Upper lobe of left lung (tissue), 6 donors: ENCODE data around the gene ZNF615. TPM values are rescaled to one million over a fixed set of nuclear protein-coding genes. Genes with fewer than 3 reads are reported as not detected.
A peak's percentile ranks its signal among the peaks of the same experiment; 100 is the strongest.
"Not testable (repeated sequence)": the region's sequence is repeated elsewhere in the genome, so short reads cannot be mapped to it uniquely, and the experiment has no call there.

Experiments
- ATAC-seq, 2 donors: fragments of 200-7000 bp; cut with Tn5 transposase; one replicate each; pipeline ENCODE4 v1.9.1; 2022; ENCODE audit warnings: mild to moderate bottlenecking in 2 of 2, moderate library complexity in 2 of 2; ENCODE audit not compliant: low FRiP score in 2 of 2
- DNase-seq, 2 donors: peaks; one replicate each; pipeline ENCODE4 v3.0.0-alpha.2; 2019 to 2020
- H3K27ac ChIP-seq, 4 donors: fragments of 200-600 bp; sonication (generic); one replicate each; pipeline ENCODE4 v1.5.1; 2016 to 2019
- H3K27me3 ChIP-seq, 4 donors: fragments of 200-600 bp; sonication (generic); one replicate each; pipeline ENCODE4 v1.5.1; 2017 to 2019
- H3K36me3 ChIP-seq, 4 donors: fragments of 200-600 bp; sonication (generic); one replicate each; pipeline ENCODE4 v1.5.1; 2016 to 2019
- H3K4me1 ChIP-seq, 4 donors: fragments of 200-600 bp; sonication (generic); one replicate each; pipeline ENCODE4 v1.5.1; 2018 to 2019
- H3K4me3 ChIP-seq, 4 donors: fragments of 200-600 bp; sonication (generic); one replicate each; pipeline ENCODE4 v1.5.1; 2017 to 2019; ENCODE audit warnings: mild to moderate bottlenecking in 2 of 4, moderate library complexity in 1 of 4
- H3K9me3 ChIP-seq, 4 donors: fragments of 200-600 bp; sonication (generic); one replicate each; pipeline ENCODE4 v1.5.1; 2018 to 2019
- EP300 ChIP-seq, 4 donors: sonication (generic); formaldehyde crosslinking; IDR thresholded peaks; one replicate each; pipeline ENCODE4 v1.5.1; 2017; ENCODE audit warnings: antibody characterized with exemption in 4 of 4, control low read depth in 2 of 4
- POLR2A ChIP-seq, 4 donors: fragments of 450-650 bp; IDR thresholded peaks; one replicate each; pipeline ENCODE4 v1.5.1; 2016 to 2017; ENCODE audit warnings: antibody characterized with exemption in 4 of 4, mild to moderate bottlenecking in 2 of 4
- POLR2AphosphoS5 ChIP-seq, 2 donors: sonication (generic); formaldehyde crosslinking; IDR thresholded peaks; one replicate each; pipeline ENCODE4 v1.5.1; 2017; ENCODE audit warnings: antibody characterized with exemption in 2 of 2
- WGBS, 2 donors: methylation state at CpG; one replicate each; pipeline ENCODE4 v1.1.5; 2017 to 2018; 5-methylcytosine and 5-hydroxymethylcytosine counted together
- total RNA-seq, 6 donors: library from RNA; depleted of rRNA in 4 of 6; stranded (reverse); fragments of >200 nt in 4 of 6; gene quantifications; one replicate each; pipeline versions ENCODE4 v1.1.0 to v1.2.1, GENCODE V29; 2016 to 2021
- TF ChIP-seq, protein P1 (sequence below), 6 experiments: fragments of 450-650 bp in 4 of 6; fragments of 200-600 bp in 2 of 6; sonication (generic) in 2 of 6; IDR thresholded peaks; one replicate each; pipeline ENCODE4 v1.5.1; 2016 to 2019; ENCODE audit warnings: antibody characterized with exemption in 6 of 6
- donor health status: DM: no; HTN: no; CAD: no; lungs with moderate emphysema.
- donor health status: DM: no; HTN: yes; CAD: no; lungs with severe emphysema.

ZNF615 gene
- total RNA-seq, 6 donors from 2014 or later, result 5.8 to 14.3 (median 8.6) TPM

DNA sequence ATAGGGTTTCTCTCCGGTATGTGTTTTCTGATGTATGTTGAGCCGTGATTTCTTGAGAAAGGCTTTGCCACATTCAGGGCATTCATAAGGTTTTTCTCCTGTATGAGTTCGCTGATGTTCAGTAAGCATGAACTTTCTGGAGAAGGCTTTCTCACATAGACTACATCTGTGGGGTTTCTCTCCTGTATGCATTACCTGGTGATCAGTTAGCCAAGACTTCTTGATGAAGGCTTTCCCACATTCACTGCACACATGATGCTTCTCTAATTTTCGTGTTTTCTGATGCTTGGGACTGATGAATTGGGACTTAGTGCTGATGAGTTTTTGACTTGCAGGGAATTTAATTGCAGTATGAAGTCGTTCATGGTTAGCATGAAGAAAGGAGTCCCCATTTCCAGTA, 42.4 kb downstream of the ZNF615 start:
- TF ChIP-seq POLR2A (IDR thresholded peaks at IDR 0.05) (no peak), POLR2AphosphoS5 (IDR thresholded peaks at IDR 0.05) (no peak), EP300 (IDR thresholded peaks at IDR 0.05) (no peak)
- TF ChIP-seq, protein P1, sequence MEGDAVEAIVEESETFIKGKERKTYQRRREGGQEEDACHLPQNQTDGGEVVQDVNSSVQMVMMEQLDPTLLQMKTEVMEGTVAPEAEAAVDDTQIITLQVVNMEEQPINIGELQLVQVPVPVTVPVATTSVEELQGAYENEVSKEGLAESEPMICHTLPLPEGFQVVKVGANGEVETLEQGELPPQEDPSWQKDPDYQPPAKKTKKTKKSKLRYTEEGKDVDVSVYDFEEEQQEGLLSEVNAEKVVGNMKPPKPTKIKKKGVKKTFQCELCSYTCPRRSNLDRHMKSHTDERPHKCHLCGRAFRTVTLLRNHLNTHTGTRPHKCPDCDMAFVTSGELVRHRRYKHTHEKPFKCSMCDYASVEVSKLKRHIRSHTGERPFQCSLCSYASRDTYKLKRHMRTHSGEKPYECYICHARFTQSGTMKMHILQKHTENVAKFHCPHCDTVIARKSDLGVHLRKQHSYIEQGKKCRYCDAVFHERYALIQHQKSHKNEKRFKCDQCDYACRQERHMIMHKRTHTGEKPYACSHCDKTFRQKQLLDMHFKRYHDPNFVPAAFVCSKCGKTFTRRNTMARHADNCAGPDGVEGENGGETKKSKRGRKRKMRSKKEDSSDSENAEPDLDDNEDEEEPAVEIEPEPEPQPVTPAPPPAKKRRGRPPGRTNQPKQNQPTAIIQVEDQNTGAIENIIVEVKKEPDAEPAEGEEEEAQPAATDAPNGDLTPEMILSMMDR (IDR thresholded peaks at IDR 0.05), result no peak
- peaks cover 44 to 70% (median 60%) of the 10 kb centered on the region in 4 donors for H3K36me3 ChIP-seq
- H3K9me3 ChIP-seq, result peaks cover 85 to 100% (median 98%) of the 10 kb centered on the region in 4 donors
- H3K4me3 ChIP-seq, result no peak overlapping the region
- WGBS, 2 donors, result 97 to 100% methylated on average over 5 of the region's 5 CpGs
- ATAC-seq (no peak), DNase-seq (no peak)
- H3K27ac ChIP-seq, result no peak overlapping the region
- no peaks in the 10 kb centered on the region for H3K4me1 ChIP-seq
- H3K27me3 ChIP-seq, result no peaks in the 10 kb centered on the region

DNA sequence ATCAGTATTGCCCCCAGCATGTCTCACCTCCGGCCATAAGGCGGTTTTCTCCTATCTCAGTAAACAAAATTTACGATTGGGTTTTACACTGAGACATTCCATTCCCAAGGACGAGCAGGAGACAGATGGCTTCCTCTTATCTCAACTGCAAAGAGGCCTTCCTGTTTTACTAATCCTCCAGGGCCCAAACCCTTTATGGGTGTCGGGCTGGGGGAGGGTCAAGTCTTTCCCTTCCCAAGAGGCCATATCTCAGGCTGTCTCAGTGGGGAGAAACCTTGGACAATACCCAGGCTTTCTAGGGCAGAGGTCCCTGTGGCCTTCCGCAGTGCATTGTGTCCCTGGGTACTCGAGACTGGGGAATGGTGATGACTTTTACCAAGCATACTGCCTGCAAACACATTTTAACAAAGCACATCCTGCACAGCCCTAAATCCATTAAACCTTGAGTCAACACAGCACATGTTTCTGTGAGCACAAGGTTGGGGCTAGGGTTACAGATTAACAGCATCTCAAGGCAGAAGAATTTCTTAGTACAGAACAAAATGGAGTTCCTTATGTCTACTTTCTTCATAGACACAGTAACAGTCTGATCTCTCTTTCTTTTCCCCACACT, 47.3 kb downstream of the ZNF615 start:
- H3K4me1 ChIP-seq, H3K4me3 ChIP-seq, ATAC-seq, DNase-seq, H3K27ac ChIP-seq, H3K27me3 ChIP-seq: not testable (repeated sequence)
- 37 to 42% methylated on average over 5 to 7 of the region's 7 CpGs for WGBS, 2 donors
- Histone ChIP-seq H3K36me3 (peaks cover 7 to 22% (median 16%) of the 10 kb centered on the region in 4 donors), H3K9me3 (peaks cover 39 to 99% (median 78%) of the 10 kb centered on the region in 4 donors)

DNA sequence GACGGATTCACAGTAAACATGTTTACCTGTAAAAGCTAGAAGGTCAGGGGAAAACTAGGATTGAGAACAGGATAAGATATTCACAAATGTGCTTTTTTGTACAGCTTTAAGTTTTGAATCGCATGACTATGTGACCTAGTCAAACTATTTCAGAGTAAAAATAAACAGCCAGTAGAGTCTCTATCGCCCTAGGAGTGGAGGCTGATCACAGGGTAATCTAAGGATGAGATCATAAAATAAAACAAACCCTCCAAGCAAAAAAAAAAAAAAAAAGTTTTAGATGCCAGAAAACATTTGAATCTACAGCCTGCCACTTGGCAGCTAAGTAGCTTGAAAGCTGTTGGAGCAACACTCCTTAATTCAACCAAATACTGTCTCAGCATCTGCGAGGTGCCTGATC, 48.2 kb downstream of the ZNF615 start:
- Histone ChIP-seq H3K9me3 (peaks cover 29 to 99% (median 71%) of the 10 kb centered on the region in 4 donors), H3K4me3 (no peak overlapping the region), H3K27me3 (no peaks in the 10 kb centered on the region), H3K4me1 (no peaks in the 10 kb centered on the region), H3K27ac (no peak overlapping the region), H3K36me3 (peaks cover 0 to 13% (median 7%) of the 10 kb centered on the region in 4 donors)
- no peak for TF ChIP-seq EP300 (IDR thresholded peaks at IDR 0.05)
- TF ChIP-seq POLR2AphosphoS5 (IDR thresholded peaks at IDR 0.05), result no peak
- no peak for TF ChIP-seq POLR2A (IDR thresholded peaks at IDR 0.05)
- TF ChIP-seq, protein P1 (IDR thresholded peaks at IDR 0.05), result no peak
- no peak for ATAC-seq
- no peak for DNase-seq
- 69 to 77% methylated on average over 4 of the region's 4 CpGs for WGBS, 2 donors

DNA sequence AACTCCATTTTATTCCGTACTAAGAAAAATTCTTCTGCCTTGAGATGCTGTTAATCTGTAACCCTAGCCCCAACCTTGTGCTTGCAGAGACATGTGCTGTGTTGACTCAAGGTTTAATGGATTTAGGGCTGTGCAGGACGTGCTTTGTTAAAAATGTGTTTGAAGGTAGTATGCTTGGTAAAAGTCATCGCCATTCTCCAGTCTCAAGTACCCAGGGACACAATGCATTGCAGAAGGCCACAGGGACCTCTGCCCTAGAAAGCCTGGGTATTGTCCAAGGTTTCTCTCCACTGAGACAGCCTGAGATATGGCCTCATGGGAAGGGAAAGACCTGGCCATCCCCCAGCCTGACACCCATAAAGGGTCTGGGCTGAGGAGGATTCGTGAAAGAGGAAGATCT, 50.2 kb downstream of the ZNF615 start:
- H3K27me3 ChIP-seq, H3K36me3 ChIP-seq, ATAC-seq, H3K4me1 ChIP-seq, H3K4me3 ChIP-seq, DNase-seq, H3K27ac ChIP-seq: not testable (repeated sequence)
- 77 to 81% methylated on average over 4 of the region's 4 CpGs for WGBS, 2 donors
- H3K9me3 ChIP-seq, result peaks cover 16 to 87% (median 58%) of the 10 kb centered on the region in 4 donors

DNA sequence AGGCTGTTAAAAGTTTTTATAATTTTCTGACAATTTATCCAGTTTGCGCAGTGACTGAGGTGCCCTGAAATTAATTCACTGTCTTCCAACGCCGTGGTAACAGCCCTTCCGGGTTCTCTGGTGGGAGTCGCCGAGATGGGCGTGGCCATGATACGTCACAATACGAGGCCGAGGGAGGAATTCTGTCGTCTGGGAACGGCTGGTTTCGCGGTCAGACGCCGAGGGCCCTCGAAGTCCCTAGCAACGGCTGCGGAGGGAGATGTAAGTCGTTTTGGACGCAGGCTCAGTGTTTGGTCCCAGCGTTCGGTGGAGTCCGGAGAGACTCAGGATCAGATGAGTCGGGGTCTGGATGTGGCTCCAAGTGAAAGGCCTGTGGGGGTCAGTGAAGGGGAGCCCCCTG, 59.0 kb downstream of the ZNF615 start:
- Histone ChIP-seq H3K4me3 (peak overlapping the region in 2 of 4 donors; percentile 11 to 32), H3K36me3 (peaks cover 8 to 18% (median 15%) of the 10 kb centered on the region in 4 donors), H3K4me1 (no peaks in the 10 kb centered on the region), H3K27me3 (no peaks in the 10 kb centered on the region), H3K27ac (no peak overlapping the region), H3K9me3 (peaks cover 54 to 85% (median 80%) of the 10 kb centered on the region in 4 donors)
- WGBS, 2 donors, result 5 to 21% methylated on average over 16 to 25 of the region's 25 CpGs
- ATAC-seq (no peak), DNase-seq (peak in 1 of 2 donors; percentile 25)
- TF ChIP-seq POLR2AphosphoS5 (IDR thresholded peaks at IDR 0.05) (no peak), EP300 (IDR thresholded peaks at IDR 0.05) (no peak), POLR2A (IDR thresholded peaks at IDR 0.05) (no peak)
- TF ChIP-seq, protein P1 (IDR thresholded peaks at IDR 0.05), result no peak

DNA sequence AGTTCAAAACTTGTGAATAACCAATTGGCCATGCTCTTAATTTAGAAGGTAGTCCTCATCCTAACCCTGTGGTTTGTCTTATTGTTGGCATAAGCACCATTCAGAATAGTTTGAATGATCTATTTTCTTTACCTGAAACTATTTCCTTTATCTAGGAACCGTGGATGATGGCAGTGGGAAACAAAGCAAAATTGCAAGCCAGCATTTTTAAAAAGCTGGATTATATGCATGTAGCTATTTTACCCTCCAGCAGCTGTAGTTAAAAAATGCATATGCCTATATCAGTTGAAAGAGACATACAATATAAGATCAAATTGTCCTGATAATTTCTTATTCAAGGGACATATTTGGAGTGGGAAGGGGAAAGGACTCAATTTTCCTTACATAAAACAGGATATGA, 61.4 kb downstream of the ZNF615 start:
- H3K27me3 ChIP-seq, result no peaks in the 10 kb centered on the region
- H3K9me3 ChIP-seq, result peaks cover 76 to 95% (median 94%) of the 10 kb centered on the region in 4 donors
- H3K36me3 ChIP-seq, result peaks cover 32 to 42% (median 38%) of the 10 kb centered on the region in 4 donors
- TF ChIP-seq POLR2A (IDR thresholded peaks at IDR 0.05), result no peak
- TF ChIP-seq POLR2AphosphoS5 (IDR thresholded peaks at IDR 0.05), result no peak
- TF ChIP-seq, protein P1 (IDR thresholded peaks at IDR 0.05), result no peak
- no peak for TF ChIP-seq EP300 (IDR thresholded peaks at IDR 0.05)
- no peak overlapping the region for H3K4me3 ChIP-seq
- H3K4me1 ChIP-seq, result no peaks in the 10 kb centered on the region
- no peak overlapping the region for H3K27ac ChIP-seq
- DNase-seq (no peak), ATAC-seq (no peak)
- 87 to 96% methylated on average over 1 of the region's 1 CpG for WGBS, 2 donors
